GM18951 (cell line): ENCODE data around the gene FMOD.

Source experiments
- POLR2A ChIP-seq: IDR thresholded peaks from 4 replicates; pipeline ENCODE4 v1.6.1; 2011; ENCODE audit warnings: mild to moderate bottlenecking; ENCODE audit not compliant: insufficient read length, insufficient read depth; ENCODE audit errors: extremely low read depth
- in situ Hi-C: fragments of 300-500 bp; cut with MboI; formaldehyde crosslinking; loops from one replicate; pipeline ENCODE4 v1.12.0; 2022; ENCODE audit warnings: low sequenced_read_pairs, mixed read lengths, inconsistent platforms; ENCODE audit not compliant: unreplicated experiment

FMOD gene

DNA sequence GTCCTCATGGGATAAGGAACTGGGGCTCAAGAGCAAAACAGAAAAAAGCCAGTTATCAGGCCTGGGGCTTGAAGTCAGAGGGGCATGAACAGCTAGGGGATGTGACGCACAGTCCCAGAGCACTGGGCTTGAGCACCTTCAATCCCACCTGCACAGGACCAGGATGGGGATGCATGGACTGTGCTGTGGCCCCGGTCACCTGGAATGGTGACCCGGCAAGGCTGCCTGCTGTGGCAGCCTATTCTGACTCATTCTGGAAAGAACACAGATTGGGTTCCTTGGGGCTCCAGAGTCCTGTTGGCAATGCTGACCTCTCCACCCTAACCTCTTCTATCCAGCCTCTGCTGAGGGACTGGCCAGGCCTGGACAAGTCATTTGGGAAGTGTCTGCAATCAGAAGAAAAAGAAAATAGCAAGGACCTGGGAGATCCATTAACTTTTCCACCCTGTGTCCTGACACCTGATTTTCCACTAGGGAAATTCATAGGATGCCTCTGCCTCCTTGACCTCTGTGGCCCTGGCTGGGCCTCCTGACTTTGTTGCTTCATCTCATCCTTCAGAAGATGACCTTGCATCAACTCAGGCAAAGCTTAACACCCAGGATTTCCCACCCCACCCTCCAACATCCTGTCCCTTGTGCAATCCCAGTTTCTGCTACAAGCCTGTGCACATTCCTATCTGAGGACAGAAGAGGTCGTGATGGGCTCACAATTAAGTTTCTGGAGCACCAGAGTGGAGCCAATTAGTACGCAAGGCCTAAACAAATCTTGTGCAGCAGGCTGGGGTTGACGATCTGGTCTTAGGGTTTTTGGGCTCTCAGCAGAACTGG lies 17.9 kb upstream of the FMOD start:
- no peak for TF ChIP-seq POLR2A
- in situ Hi-C loops = no loop called here

GRCh38 chr1:203367057-203367456 lies 16.1 kb upstream of the FMOD start:
- in situ Hi-C loops = no loop called here
- no peak for TF ChIP-seq POLR2A

DNA sequence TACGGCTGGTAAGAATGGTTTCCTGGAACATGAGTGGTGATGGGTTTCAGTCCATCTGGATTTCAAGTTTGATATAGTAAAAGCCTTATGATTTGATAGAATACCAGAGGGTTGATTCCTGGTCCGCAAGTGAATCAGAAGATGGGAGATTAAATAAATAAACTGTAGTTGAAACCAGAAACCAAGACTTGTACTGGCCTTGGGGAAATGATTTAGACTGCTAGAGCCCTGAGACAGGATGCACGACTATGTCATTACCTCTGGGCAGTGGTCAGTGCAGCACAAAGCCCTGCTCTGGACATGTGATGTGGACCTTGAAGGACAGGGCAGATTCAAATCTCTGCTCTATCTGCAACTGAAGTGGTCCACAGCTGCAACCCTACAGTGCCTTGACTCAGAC lies 15.6 kb upstream of the FMOD start:
- no peak for TF ChIP-seq POLR2A
- in situ Hi-C loops = no loop called here

GRCh38 chr1:203364806-203365205 lies 13.9 kb upstream of the FMOD start:
- in situ Hi-C loops = no loop called here

GRCh38 chr1:203364094-203364801 lies 13.3 kb upstream of the FMOD start:
- no peak for TF ChIP-seq POLR2A
- in situ Hi-C loops = no loop called here

More at GRCh38 chr1:203364806-203365205, 13.9 kb upstream of the FMOD start:
- no peak for TF ChIP-seq POLR2A

DNA sequence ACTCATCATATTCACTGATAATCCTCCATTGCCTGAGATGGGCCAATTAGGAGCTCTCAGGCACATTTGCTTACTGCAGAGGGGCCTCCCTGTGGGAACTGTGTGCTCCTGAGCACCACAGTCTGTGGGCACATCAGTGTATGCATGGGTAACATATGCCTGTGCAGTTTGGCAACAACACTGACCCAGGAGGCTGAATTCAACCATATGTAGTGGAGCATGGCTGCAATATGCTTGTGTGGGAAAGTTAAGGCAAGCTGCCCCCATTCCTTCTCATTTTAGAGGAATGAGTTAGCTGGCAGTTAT lies 11.8 kb upstream of the FMOD start:
- no peak for TF ChIP-seq POLR2A

GRCh38 chr1:203361945-203362719 lies 11.2 kb upstream of the FMOD start:
- in situ Hi-C loops = no loop called here

More for the DNA sequence above, 11.8 kb upstream of the FMOD start:
- in situ Hi-C loops = no loop called here

GRCh38 chr1:203360547-203361185 lies 9.7 kb upstream of the FMOD start:
- in situ Hi-C loops = no loop called here

More at GRCh38 chr1:203361945-203362719, 11.2 kb upstream of the FMOD start:
- TF ChIP-seq POLR2A = no peak

GRCh38 chr1:203359010-203359571 lies 8.2 kb upstream of the FMOD start:
- TF ChIP-seq POLR2A = no peak

More at GRCh38 chr1:203360547-203361185, 9.7 kb upstream of the FMOD start:
- TF ChIP-seq POLR2A = no peak

DNA sequence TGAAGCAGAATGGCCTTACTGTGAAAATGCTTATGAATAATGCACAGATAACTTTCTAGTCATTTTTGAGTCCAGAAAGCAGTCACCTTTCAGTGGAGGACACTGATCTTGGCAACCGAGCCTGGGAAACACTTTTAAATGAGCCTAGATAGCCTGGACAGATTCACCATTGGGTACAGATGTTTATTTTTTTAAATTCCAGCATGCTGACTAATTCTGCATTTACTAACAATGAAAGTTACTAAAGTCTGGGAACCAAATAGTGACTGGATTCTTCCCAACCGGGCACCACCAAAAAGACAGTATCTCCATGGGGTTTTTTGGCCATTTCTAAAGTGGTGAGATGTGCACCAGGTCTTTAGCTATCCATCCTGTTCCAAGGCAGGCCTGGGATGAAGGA lies 3.3 kb upstream of the FMOD start:
- no peak for TF ChIP-seq POLR2A
- in situ Hi-C loops = no loop called here

More at GRCh38 chr1:203359010-203359571, 8.2 kb upstream of the FMOD start:
- in situ Hi-C loops = no loop called here

GRCh38 chr1:203353486-203353885 lies 2.6 kb upstream of the FMOD start:
- no peak for TF ChIP-seq POLR2A
- in situ Hi-C loops = no loop called here

- in situ Hi-C loops = loop anchor here (10.0 kb wide), 1 partner anchor 125 kb away; the partner anchor contains the start of gene PRELP
- TF ChIP-seq POLR2A = no peak
These were observed 973 bp downstream of the FMOD start for GRCh38 chr1:203349773-203350524.
